Hematopoietic multipotent progenitor cell treated with erythropoietin and hydrocortisone succinate and interleukin-3 and kit ligand, for 8 days (in vitro differentiated cells): Measurements from ENCODE around the gene OSBPL5.
A peak's percentile ranks its signal among the peaks of the same experiment; 100 is the strongest.

Experiments used
- DNase-seq: peaks from one replicate; pipeline ENCODE4 v3.0.0-alpha.2; 2015

The OSBPL5 gene

GRCh38 chr11:3162410-3163240, 2.5 kb downstream of the OSBPL5 start:
- no peak for DNase-seq

GRCh38 chr11:3161720-3162409, 3.2 kb downstream of the OSBPL5 start:
- DNase-seq = no peak

- no peak for DNase-seq
Observed at GRCh38 chr11:3161309-3161708, 3.8 kb downstream of the OSBPL5 start.

- DNase-seq = peak; percentile 82
Observed at GRCh38 chr11:3160252-3161031, 4.7 kb downstream of the OSBPL5 start.

- DNase-seq = no peak
Observed at GRCh38 chr11:3159296-3160190, 5.6 kb downstream of the OSBPL5 start.

GRCh38 chr11:3158821-3159220, 6.3 kb downstream of the OSBPL5 start:
- DNase-seq = no peak

GRCh38 chr11:3158131-3158591, 6.9 kb downstream of the OSBPL5 start:
- DNase-seq = no peak

GRCh38 chr11:3157381-3158130, 7.6 kb downstream of the OSBPL5 start:
- DNase-seq = no peak

- no peak for DNase-seq
Observed at GRCh38 chr11:3156661-3157311, 8.3 kb downstream of the OSBPL5 start.

GRCh38 chr11:3156282-3156660, 8.8 kb downstream of the OSBPL5 start:
- DNase-seq = no peak

GRCh38 chr11:3155691-3156258, 9.3 kb downstream of the OSBPL5 start:
- DNase-seq = no peak

GRCh38 chr11:3155216-3155615, 9.9 kb downstream of the OSBPL5 start:
- DNase-seq = no peak

GRCh38 chr11:3154001-3154599, 11.0 kb downstream of the OSBPL5 start:
- no peak for DNase-seq

- DNase-seq = no peak
Observed at GRCh38 chr11:3153291-3153861, 11.7 kb downstream of the OSBPL5 start.

GRCh38 chr11:3152471-3153110, 12.5 kb downstream of the OSBPL5 start:
- no peak for DNase-seq

- DNase-seq = no peak
Observed at GRCh38 chr11:3150726-3151125, 14.4 kb downstream of the OSBPL5 start.

GRCh38 chr11:3149852-3150188, 15.3 kb downstream of the OSBPL5 start:
- DNase-seq = no peak

- no peak for DNase-seq
Observed at GRCh38 chr11:3148990-3149851, 15.9 kb downstream of the OSBPL5 start.
